SJSA1 (cell line): ENCODE data around the gene PNPLA7. TPM values are rescaled to one million over a fixed set of nuclear protein-coding genes. Genes with fewer than 3 reads are reported as not detected.
A peak's percentile ranks its signal among the peaks of the same experiment; 100 is the strongest.
"Not testable (repeated sequence)": the region's sequence is repeated elsewhere in the genome, so short reads cannot be mapped to it uniquely, and the experiment has no call there.

Experiments used
- DNase-seq, 2 experiments: peaks; one replicate each; pipeline ENCODE4 v3.0.0-alpha.2; 2015 to 2020; ENCODE audit warnings: low spot score in 2 of 2, low read depth in 1 of 2
- H3K27ac ChIP-seq: fragments of 250-450 bp; sonication (Bioruptor Pico); 2 replicates; pipeline ENCODE4 v1.5.1; 2020; ENCODE audit warnings: mild to moderate bottlenecking, moderate library complexity
- H3K27me3 ChIP-seq: fragments of 250-450 bp; sonication (Bioruptor Pico); replicated peaks from 2 replicates; pipeline ENCODE4 v1.5.1; 2020; ENCODE audit warnings: mild to moderate bottlenecking, moderate library complexity
- H3K36me3 ChIP-seq: fragments of 250-450 bp; sonication (Bioruptor Pico); 2 replicates; pipeline ENCODE4 v1.5.1; 2020; ENCODE audit warnings: mild to moderate bottlenecking
- H3K4me1 ChIP-seq: fragments of 250-450 bp; sonication (Bioruptor Pico); replicated peaks from 2 replicates; pipeline ENCODE4 v1.6.1; 2021; ENCODE audit warnings: mild to moderate bottlenecking
- H3K4me3 ChIP-seq: fragments of 250-450 bp; sonication (Bioruptor Pico); 2 replicates; pipeline ENCODE4 v1.5.1; 2020; ENCODE audit warnings: mild to moderate bottlenecking
- H3K9me3 ChIP-seq: fragments of 250-450 bp; sonication (Bioruptor Pico); replicated peaks from 2 replicates; pipeline ENCODE4 v1.5.1; 2020; ENCODE audit warnings: mild to moderate bottlenecking
- total RNA-seq: library from RNA; depleted of rRNA; stranded (reverse); fragments of >200 nt; shearing (Covaris generic); gene quantifications from 2 replicates; pipeline ENCODE4 v1.2.3, GENCODE V29; 2014

Gene PNPLA7
- total RNA-seq, 1 experiment from 2014 or later: 0.05 TPM

DNA sequence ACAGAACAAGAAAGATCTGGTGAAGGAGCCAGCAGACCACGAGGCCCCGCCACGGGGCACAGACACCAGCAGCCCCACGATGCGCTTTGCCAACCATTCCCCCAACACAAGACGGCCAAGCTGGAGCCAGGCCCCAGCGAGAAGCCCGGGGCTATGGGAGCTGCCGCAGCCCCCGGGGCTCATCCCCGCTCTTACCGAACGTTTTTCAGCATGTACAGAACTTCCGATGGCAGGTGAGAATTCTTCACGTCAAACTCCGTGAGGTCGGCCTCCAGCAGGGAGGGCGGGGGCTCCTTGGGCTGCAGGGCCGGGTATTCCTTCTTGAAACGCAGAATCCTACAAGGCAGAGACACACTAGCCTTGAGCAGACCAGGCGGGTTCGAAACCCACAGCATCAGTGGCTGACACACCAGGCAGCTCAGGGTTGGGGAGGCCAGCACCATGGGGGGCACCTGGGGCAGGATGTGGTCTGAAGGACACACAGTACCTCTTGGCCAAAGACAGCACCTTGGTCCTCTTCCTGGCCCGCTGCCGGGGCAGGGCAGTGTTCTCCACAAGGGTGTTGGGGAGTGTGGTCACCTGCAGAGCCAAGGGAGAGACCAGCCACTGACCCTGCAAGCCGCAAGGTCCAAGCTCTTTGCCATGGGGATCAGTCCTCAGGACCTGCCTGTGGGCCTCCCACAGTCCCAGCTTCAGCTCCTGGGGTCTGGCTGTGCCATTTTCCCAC lies 6.8 kb downstream of the PNPLA7 start:
- Histone ChIP-seq H3K36me3 (no peaks in the 10 kb centered on the region), H3K9me3 (no peaks in the 10 kb centered on the region), H3K4me3 (no peak overlapping the region), H3K4me1 (peaks cover 17% of the 10 kb centered on the region), H3K27me3 (no peaks in the 10 kb centered on the region), H3K27ac (no peak overlapping the region)
- DNase-seq: no peak

DNA sequence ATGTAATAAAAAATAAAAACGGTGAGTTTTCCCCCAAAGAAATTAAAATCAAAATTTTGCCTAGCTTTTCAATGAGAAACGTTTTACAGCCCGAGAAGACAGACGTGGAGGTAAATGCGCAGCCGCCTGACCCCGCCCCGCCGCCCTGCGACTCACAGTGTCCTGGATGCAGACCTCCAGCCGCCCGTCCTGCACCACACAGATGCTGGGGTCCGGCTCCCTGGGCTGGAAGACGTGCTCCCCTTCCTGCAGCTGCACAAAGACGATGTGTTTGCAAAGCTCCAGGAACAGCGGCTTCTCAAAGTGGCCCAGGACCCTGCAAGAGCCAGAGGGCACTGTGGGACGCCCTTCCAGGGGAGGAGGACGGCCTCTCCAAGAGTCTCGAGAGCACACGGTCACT lies 7.7 kb downstream of the PNPLA7 start:
- no peak for DNase-seq
- no peaks in the 10 kb centered on the region for H3K36me3 ChIP-seq
- H3K4me3 ChIP-seq: no peak overlapping the region
- H3K4me1 ChIP-seq: peaks cover 17% of the 10 kb centered on the region
- no peaks in the 10 kb centered on the region for H3K9me3 ChIP-seq
- no peak overlapping the region for H3K27ac ChIP-seq
- H3K27me3 ChIP-seq: no peaks in the 10 kb centered on the region

DNA sequence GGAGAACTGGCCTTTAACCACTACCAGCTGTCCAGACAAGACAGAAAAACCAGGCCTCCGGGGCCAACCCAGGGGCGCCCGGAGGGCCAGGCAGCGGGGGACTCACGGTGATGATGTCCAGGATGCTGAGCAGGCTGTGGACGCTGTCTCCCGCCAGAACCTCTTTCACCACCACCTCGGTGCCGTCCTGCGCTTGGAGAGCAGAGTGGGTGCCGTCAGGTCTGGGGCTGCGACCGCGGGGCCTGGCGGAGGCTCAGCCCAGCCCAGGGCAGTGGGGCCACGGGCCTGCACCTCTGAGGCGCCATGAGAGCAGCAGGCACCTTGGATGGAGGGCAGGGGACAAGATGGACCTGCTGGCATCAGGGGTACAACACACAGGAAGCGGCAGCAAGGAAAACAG lies 9.7 kb downstream of the PNPLA7 start:
- DNase-seq: no peak
- peaks cover 17% of the 10 kb centered on the region for H3K4me1 ChIP-seq
- H3K4me3 ChIP-seq: no peak overlapping the region
- no peak overlapping the region for H3K27ac ChIP-seq
- no peaks in the 10 kb centered on the region for H3K27me3 ChIP-seq
- no peaks in the 10 kb centered on the region for H3K36me3 ChIP-seq
- no peaks in the 10 kb centered on the region for H3K9me3 ChIP-seq

DNA sequence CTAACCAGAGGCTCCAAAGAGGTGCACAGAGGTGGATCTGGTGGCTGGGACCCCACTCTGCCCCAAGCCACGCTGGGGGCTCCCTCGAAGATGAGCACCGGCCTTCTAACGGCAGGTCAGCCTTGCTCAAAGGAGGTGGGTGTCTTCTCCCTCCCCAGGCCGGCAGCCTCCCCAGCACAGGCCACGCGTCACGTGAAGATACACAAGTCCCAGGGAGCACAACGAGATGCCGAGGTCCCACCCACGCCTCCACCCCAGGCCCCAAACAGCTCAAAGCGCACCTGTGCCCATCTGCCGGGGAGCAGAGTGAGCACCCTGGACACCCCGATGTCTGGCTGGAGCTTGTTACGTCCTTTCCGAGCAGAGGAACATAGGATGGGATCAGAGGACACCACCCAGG lies 12.1 kb downstream of the PNPLA7 start:
- Histone ChIP-seq H3K36me3 (no peaks in the 10 kb centered on the region), H3K4me3 (no peak overlapping the region), H3K9me3 (no peaks in the 10 kb centered on the region), H3K27me3 (no peaks in the 10 kb centered on the region), H3K4me1 (no peaks in the 10 kb centered on the region; the same call in 1 of the 2 replicates), H3K27ac (no peak overlapping the region)
- no peak for DNase-seq

DNA sequence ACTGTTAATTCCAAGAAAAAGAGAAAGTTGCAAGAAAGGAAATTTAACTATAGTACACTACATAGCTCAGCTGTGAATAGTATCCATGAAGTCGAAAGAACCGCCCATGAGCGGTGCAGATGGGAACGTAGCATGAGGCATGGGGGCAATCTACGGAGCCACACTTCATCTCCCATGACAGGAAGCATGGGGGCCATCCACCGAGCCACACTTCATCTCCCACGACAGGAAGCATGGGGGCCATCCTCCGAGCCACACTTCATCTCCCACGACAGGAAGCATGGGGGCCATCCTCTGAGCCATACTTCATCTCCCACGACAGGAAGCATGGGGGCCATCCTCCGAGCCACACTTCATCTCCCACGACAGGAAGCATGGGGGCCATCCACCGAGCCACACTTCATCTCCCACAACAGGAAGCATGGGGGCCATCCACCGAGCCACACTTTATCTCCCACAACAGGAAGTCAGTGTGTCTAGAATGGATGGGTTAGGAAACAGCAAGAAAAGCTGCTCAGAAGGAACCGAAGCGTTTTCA lies 13.5 kb downstream of the PNPLA7 start:
- H3K4me1 ChIP-seq, H3K27me3 ChIP-seq, H3K36me3 ChIP-seq, H3K9me3 ChIP-seq, H3K27ac ChIP-seq, H3K4me3 ChIP-seq, DNase-seq: not testable (repeated sequence)

DNA sequence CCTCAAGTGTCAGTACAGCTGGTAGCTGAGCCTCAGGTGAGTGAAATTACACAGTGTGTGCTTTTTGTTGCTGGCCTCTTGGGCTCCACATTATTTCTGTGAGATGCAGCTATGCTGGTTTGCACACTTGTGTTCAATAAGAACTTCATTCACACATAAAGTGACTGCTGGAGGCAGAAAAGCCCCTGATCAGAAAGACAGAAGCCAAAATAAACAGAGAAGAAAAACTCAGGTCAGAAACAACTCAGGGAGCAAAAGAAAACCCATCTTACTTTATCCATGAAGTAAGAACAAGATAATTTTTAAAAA lies 15.1 kb downstream of the PNPLA7 start:
- Histone ChIP-seq H3K4me3 (no peak overlapping the region), H3K27ac (no peak overlapping the region), H3K36me3 (no peaks in the 10 kb centered on the region), H3K9me3 (no peaks in the 10 kb centered on the region), H3K27me3 (no peaks in the 10 kb centered on the region), H3K4me1 (no peaks in the 10 kb centered on the region; the same call in 1 of the 2 replicates)
- no peak for DNase-seq

DNA sequence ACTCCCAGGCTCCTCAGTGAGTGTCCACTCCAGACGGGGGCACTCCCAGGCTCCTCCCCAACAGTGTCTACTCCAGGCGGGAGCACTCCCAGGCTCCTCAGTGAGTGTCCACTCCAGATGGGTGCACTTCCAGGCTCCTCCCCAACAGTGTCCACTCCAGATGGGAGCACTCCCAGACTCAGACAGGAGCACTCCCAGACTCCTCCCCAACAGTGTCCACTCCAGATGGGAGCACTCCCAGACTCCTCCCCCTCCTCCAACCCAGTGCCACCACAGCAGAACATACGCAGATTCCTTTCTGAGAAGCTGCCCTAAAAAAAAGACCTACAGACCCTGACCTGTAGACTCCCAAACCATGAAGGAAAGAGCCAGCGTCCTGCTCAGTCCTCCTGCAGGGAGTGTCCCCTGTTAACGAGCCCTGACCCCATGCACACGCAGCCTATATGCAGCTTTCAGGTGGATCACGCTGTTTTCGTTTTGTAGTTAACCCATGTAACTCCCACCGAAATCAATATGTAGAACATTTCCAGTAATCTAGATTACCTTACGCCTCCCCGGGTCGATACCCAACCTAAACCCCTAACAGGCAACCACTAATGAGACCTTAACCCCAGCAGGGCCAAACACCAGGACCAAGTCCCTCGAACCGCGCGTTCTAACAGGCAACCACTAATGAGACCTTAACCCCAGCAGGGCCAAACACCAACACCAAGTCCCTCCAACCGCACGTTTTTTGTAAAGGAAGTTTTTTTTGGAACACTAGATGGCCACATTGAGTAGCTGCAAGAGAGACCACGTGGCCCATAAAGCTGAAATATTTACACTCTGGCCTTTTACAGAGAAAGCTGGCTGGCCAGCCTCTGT lies 15.7 kb downstream of the PNPLA7 start:
- H3K4me3 ChIP-seq: no peak overlapping the region
- peak in 1 of 2 experiments; percentile 28 for DNase-seq
- no peaks in the 10 kb centered on the region for H3K9me3 ChIP-seq
- no peak overlapping the region for H3K27ac ChIP-seq
- no peaks in the 10 kb centered on the region for H3K27me3 ChIP-seq
- no peaks in the 10 kb centered on the region; the same call in 1 of the 2 replicates for H3K4me1 ChIP-seq
- no peaks in the 10 kb centered on the region for H3K36me3 ChIP-seq

DNA sequence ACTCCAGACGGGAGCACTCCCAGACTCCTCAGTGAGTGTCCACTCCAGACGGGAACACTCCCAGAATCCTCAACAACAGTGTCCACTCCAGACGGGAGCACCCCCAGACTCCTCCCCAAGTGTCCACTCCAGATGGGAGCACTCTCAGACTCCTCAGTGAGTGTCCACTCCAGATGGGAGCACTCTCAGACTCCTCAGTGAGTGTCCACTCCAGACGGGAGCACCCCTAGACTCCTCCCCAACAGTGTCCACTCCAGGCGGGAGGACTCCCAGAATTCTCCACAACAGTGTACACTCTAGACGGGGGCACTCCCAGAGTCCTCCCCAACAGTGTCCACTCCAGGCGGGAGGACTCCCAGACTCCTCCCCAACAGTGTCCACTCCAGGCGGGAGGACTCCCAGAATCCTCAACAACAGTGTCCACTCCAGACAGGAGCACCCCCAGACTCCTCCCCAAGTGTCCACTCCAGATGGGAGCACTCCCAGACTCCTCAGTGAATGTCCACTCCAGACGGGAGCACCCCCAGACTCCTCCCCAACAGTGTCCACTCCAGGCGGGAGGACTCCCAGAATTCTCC lies 17.2 kb downstream of the PNPLA7 start:
- not testable (repeated sequence) for H3K9me3 ChIP-seq, H3K27me3 ChIP-seq, H3K4me3 ChIP-seq, H3K4me1 ChIP-seq, H3K27ac ChIP-seq, H3K36me3 ChIP-seq, DNase-seq

DNA sequence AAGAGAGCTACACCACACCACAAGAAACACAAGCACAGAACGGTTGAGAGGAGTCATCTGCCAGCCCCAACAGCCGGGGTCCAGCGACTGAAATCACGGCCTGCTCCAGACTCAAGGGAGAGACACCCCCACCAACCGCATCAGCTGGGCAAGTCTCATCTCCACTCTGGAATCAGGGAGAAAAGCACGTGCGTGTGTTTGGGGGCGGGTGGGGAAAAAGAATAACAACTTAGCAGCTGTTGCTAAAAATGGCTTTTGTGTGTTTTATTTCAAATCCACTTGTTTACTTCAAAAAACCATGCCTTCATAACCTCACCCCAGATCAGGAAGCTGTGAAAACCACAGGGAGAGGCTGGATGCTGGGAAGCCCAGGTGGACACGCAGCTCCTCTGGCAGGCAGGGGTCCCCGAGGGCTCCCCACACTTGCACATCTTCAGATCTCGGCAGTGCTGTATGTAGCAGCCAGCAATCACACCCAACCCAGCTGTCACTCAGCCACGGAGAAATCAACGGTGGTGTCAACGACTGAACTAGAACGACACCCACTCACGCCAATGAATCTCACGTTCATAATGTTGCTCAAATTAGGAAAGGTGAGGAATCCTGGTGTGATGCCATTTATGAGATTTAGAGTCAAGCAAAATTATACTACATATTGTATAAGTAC lies 19.0 kb downstream of the PNPLA7 start:
- DNase-seq: no peak
- Histone ChIP-seq H3K27ac (no peak overlapping the region), H3K36me3 (no peaks in the 10 kb centered on the region), H3K4me3 (no peak overlapping the region), H3K9me3 (no peaks in the 10 kb centered on the region), H3K4me1 (no peaks in the 10 kb centered on the region; the same call in 1 of the 2 replicates), H3K27me3 (peaks cover 8% of the 10 kb centered on the region)

DNA sequence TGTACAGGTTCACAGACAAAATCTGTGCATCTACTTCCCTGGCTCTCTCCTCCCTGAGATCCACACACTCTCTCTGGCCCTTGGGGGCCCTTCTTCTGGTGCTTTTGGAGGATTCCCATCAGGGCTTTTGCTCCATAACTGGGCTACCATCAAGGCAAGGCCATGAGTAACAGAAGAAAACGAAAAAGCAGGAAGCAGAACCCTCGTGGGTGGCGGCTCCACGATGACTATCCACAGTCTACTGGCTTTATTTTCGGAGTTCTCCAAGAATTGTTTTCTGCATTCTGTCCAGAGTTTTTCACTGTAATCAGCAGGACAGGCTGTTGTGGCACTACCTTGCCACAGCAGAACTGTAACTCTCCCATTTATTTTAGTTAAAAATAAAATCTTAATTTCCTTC lies 19.9 kb downstream of the PNPLA7 start:
- Histone ChIP-seq H3K27ac (no peak overlapping the region), H3K27me3 (peaks cover 8% of the 10 kb centered on the region), H3K4me3 (no peak overlapping the region), H3K9me3 (no peaks in the 10 kb centered on the region), H3K4me1 (no peaks in the 10 kb centered on the region; the same call in 1 of the 2 replicates), H3K36me3 (no peaks in the 10 kb centered on the region)
- no peak for DNase-seq

DNA sequence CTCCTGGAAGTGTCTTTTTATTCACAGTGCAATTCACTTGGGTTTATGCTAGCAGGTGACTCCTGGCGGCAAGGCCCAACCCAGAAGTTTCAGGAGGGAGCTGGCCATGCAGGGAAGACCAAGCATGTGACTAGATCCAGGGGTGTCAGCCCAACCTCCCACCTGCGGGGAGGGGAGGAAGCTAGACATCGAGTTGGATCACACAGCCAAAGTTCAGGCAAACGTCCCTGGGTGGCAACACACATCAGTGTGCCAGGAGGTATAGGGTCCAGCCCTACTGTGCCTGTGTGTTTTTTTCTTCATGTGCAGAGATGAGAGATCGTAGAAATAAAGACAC lies 25.3 kb downstream of the PNPLA7 start:
- no peak for DNase-seq
- Histone ChIP-seq H3K27me3 (peaks cover 8% of the 10 kb centered on the region), H3K27ac (no peak overlapping the region), H3K4me1 (no peaks in the 10 kb centered on the region), H3K9me3 (no peaks in the 10 kb centered on the region), H3K4me3 (no peak overlapping the region), H3K36me3 (no peaks in the 10 kb centered on the region)

DNA sequence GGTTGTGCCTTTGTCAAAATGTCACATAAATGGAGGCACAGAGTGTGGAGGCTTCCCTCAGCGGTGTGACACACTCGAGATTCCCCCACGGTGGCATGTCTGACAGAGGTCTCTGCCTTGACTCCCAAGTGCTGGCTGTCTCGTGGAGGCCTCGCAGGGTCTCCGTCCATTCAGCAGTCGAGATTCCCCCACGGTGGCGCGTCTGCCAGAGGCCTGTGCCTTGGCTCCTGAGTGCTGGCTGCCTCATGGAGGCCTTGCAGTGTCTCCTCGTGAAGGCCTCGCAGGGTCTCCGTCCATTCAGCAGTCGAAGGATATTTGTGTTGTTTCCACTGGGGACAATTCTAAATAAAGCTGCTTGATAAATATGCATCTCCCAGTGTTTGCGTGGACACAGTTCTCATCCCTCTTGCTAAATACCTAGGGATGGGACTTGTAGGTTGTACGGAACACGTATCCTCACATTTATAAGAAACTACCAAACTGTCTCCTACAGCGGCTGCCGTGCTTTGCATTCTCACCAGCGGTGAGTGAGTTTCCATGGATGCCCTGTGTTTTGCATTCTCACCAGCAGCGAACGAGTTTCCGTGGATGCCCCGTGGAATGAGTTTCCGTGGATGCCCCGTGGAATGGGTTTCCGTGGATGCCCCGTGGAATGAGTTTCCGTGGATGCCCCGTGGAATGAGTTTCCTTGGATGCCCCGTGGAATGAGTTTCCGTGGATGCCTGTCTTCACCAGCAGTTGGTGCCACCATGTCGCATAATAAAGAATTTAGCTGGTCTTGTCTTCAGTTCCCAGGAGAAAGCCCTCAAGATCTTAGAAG lies 25.8 kb downstream of the PNPLA7 start:
- no peak for DNase-seq
- H3K27me3 ChIP-seq: peaks cover 8% of the 10 kb centered on the region
- H3K27ac ChIP-seq: no peak overlapping the region
- H3K4me3 ChIP-seq: no peak overlapping the region
- no peaks in the 10 kb centered on the region for H3K36me3 ChIP-seq
- H3K4me1 ChIP-seq: no peaks in the 10 kb centered on the region
- no peaks in the 10 kb centered on the region for H3K9me3 ChIP-seq
